ENCODE data around the gene KLK11. TPM values are rescaled to one million over a fixed set of nuclear protein-coding genes. Genes with fewer than 3 reads are reported as not detected.

Gene KLK11
- total and polyA plus RNA-seq, 8 donors: 6.7 to 28.9 (median 12.9) TPM

DNA sequence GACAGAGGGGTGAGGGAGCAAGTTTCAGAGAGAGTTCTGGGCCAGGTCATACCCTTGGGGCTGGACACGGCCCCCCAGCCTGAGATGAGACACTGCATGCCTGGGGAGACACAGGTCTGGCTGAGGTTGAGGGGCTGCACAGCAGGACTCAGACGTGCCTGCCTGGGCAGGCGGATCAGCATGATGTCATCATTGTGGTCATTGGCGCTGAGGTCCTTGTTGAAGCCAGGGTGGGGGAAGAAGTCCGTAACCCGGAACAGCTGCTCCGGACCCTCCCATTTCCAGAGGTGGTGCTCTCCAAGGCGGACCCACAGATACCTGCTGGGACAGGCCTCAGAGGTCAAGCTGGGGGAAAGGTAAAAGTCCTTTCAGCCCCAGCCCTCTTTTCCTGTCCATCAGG, 20.0 kb downstream of the KLK11 start:
- H3K27ac ChIP-seq: no peak overlapping the region
- no peak overlapping the region for H3K4me3 ChIP-seq
- no peak for DNase-seq
- H3K9me3 ChIP-seq: no peaks in the 10 kb centered on the region
- WGBS, 2 donors: 36 to 38% methylated on average over 8 of the region's 8 CpGs
- peaks cover 0 to 15% (median 0%) of the 10 kb centered on the region in 4 donors for H3K27me3 ChIP-seq
- no peak for ATAC-seq
- H3K4me1 ChIP-seq: no peaks in the 10 kb centered on the region
- intact Hi-C loops (cut with DNase I): no loop called here
- TF ChIP-seq CTCF (IDR thresholded peaks at IDR 0.05): no peak
- no peaks in the 10 kb centered on the region for H3K36me3 ChIP-seq
- FAIRE-seq: no peak

GRCh38 chr19:51005248-51005647, 21.2 kb downstream of the KLK11 start:
- no peak for TF ChIP-seq CTCF (IDR thresholded peaks at IDR 0.05)
- no peak overlapping the region for H3K4me3 ChIP-seq
- intact Hi-C loops (cut with DNase I): no loop called here
- no peak overlapping the region for H3K27ac ChIP-seq
- H3K27me3 ChIP-seq: peaks cover 0 to 15% (median 0%) of the 10 kb centered on the region in 4 donors
- no peaks in the 10 kb centered on the region for H3K9me3 ChIP-seq
- no peaks in the 10 kb centered on the region for H3K36me3 ChIP-seq
- ATAC-seq: no peak
- no peak for FAIRE-seq
- H3K4me1 ChIP-seq: no peaks in the 10 kb centered on the region
- 68 to 71% methylated on average over 1 of the region's 1 CpG for WGBS, 2 donors
- DNase-seq: no peak

DNA sequence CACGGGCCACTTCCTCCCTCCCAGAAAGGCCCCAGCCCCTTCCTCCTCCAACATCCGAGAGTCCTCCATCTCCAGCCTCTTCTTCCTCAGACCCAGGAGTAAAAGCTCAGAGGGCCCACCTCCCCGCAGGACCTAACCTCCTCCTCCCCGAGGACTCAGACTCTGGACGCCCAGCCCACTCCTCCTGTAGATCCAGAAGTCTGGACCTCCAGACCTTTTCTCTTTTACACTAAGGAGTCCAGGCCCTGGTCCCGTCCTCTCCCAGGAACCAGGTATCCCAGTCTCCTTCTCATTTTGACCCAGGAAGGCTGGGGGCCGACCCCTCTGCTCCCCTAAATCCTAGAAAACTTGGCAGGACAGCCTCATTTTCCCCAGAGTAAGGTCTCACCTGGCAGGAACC, 23.1 kb downstream of the KLK11 start:
- H3K27me3 ChIP-seq: peaks cover 0 to 15% (median 0%) of the 10 kb centered on the region in 4 donors

GRCh38 chr19:51002542-51003311, 23.7 kb downstream of the KLK11 start:
- 51 to 60% methylated on average over 42 of the region's 42 CpGs for WGBS, 2 donors
- Histone ChIP-seq H3K27me3 (peaks cover 0 to 15% (median 0%) of the 10 kb centered on the region in 4 donors), H3K4me3 (no peak overlapping the region), H3K36me3 (no peaks in the 10 kb centered on the region), H3K9me3 (no peaks in the 10 kb centered on the region), H3K4me1 (no peaks in the 10 kb centered on the region), H3K27ac (no peak overlapping the region)
- DNase-seq (peak in 1 of 6 donors; percentile 29), ATAC-seq (peak in 1 of 4 donors; percentile 37), FAIRE-seq (no peak)
- intact Hi-C loops (cut with DNase I): no loop called here
- no peak for TF ChIP-seq CTCF (IDR thresholded peaks at IDR 0.05)

More for the DNA sequence above, 23.1 kb downstream of the KLK11 start:
- TF ChIP-seq CTCF (IDR thresholded peaks at IDR 0.05): no peak
- FAIRE-seq: no peak
- no peak overlapping the region for H3K4me3 ChIP-seq
- ATAC-seq: no peak
- no peaks in the 10 kb centered on the region for H3K4me1 ChIP-seq
- H3K27ac ChIP-seq: no peak overlapping the region
- 56 to 61% methylated on average over 7 of the region's 7 CpGs for WGBS, 2 donors
- DNase-seq: no peak
- no peaks in the 10 kb centered on the region for H3K9me3 ChIP-seq
- no peaks in the 10 kb centered on the region for H3K36me3 ChIP-seq
- intact Hi-C loops (cut with DNase I): no loop called here

GRCh38 chr19:51002089-51002532, 24.3 kb downstream of the KLK11 start:
- no peak overlapping the region for H3K27ac ChIP-seq
- no peak for TF ChIP-seq CTCF (IDR thresholded peaks at IDR 0.05)
- ATAC-seq (no peak), DNase-seq (no peak), FAIRE-seq (no peak)
- no peaks in the 10 kb centered on the region for H3K9me3 ChIP-seq
- intact Hi-C loops (cut with DNase I): no loop called here
- WGBS, 2 donors: 39 to 44% methylated on average over 11 to 12 of the region's 12 CpGs
- H3K4me3 ChIP-seq: no peak overlapping the region
- peaks cover 0 to 15% (median 0%) of the 10 kb centered on the region in 4 donors for H3K27me3 ChIP-seq
- H3K36me3 ChIP-seq: no peaks in the 10 kb centered on the region
- no peaks in the 10 kb centered on the region for H3K4me1 ChIP-seq
